Cortex of kidney (tissue), 1 donor: ENCODE results near the gene ITGB7.
"Not testable (repeated sequence)": the region's sequence is repeated elsewhere in the genome, so short reads cannot be mapped to it uniquely, and the experiment has no call there.

Experiments
- DNase-seq: peaks from one replicate; lab custom pipeline; 2025; lab: John Stamatoyannopoulos, UW

The ITGB7 gene

DNA sequence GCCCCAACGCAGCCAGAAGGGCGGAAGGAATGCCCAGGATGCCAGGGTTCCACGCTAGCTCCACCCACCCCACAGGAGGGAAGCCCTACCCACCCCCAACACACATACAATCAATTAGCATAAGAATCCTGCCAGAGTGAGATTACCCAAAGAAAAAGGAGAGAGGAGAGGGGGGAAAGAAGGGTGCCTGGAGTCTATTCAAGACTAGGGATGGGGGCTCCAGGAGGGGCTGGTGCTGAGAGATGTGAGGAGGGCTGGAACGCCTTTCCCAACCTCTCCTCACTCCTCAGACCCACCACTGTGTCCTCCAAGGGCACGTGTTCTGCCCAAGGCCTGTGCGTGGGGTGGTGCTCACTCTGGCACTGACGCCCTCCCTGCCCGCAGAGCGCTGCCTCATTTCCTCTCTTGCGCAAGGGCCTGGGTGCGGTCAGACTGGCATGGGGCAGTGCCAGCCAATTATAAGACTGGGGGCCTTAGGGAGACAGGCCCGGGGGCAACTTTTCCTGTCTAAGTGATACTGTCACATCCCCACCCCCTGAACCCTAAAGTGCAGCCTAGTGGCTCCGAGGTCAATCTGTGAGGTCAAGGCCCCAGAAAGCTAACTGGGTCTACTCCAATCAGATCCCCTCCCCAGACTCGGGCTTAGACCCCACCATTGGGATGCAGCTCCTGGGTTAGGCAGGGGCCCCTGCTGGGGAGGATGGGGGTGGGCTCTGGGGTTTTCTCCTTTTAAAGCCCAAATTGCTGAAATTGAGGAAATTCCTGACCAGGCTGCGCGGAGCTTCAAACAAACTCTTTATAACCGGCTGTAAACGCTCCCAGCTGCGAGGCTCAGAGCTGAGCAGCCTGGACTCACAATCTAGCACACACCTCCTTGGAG lies 10.2 kb upstream of the ITGB7 start:
- no peak for DNase-seq

DNA sequence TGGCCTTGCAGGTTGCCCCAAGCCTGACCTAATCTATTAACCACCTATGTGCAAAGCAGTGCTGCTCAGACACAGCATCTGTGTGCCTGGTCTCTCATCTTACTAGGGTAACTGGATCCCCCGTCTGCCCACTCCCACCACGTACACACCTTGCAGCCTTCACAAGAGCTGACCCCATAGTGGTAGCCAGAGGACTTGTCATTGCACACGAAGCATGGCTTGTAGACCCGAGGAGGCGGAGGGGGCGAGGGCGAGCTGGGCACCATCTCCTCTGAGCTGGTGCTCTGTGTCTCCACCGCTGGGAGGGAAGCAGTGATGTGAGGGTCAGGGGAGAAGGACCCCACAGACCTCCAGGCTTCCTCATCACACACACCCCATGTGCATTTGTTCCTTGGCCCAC lies 8.4 kb upstream of the ITGB7 start:
- DNase-seq: no peak

DNA sequence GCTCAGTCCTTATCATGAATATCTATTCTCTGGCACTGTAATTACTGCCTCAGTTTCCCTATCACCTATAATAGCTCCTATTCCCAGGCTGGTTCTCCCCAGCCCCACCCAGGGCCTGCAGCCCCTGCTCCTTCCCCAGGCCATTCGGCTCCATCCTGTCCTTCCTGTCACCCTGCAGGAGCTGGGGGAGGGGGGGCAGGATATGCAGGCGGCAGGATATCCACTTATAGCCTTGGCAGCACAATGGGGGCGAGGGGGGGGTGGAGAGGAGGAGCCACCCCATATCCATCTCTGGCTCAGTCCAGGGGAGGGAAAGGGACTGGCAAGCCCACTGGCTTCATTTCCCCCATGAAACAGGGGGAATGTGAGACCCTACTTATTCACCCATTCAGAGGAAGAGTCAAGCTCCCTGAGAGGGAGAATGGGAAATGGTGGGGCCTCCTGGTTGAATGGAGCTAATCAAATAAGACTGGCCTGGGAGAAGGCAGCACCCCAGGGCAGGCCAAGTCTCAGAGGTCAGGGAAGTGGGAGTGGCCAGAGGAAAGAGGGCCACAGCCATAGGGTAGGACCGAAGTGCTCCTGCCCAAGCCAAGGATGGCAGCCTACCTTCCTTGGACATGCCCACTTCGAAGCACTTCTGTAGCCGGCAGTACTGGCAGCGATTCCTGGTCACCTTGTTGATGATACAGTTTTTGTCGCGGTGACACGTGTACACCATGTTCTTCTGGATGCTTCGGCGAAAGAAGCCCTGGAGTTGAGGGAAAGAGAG lies 7.8 kb upstream of the ITGB7 start:
- DNase-seq: no peak

- DNase-seq: no peak
These were observed 7.2 kb upstream of the ITGB7 start for GRCh38 chr12:53214221-53214620.

DNA sequence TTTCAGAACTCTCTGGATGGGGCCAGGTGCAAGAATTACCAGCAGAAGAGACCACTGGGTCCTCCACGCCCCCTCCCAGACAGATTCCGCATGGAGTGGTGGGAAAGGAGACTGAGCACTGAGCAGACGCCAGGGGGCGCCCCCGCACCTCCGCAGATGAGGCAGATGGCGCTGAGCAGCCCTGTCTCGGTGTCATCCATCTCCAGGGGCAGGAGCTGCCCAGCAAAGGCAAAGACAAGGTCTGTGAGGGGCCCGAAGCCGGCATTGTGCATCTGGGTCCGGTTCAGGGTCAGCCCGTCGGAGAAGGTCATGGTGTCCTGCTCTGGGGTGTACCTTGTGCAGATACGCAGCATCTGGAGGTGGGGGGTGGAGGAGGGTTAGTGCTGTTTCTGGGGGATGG lies 6.3 kb upstream of the ITGB7 start:
- no peak for DNase-seq

DNA sequence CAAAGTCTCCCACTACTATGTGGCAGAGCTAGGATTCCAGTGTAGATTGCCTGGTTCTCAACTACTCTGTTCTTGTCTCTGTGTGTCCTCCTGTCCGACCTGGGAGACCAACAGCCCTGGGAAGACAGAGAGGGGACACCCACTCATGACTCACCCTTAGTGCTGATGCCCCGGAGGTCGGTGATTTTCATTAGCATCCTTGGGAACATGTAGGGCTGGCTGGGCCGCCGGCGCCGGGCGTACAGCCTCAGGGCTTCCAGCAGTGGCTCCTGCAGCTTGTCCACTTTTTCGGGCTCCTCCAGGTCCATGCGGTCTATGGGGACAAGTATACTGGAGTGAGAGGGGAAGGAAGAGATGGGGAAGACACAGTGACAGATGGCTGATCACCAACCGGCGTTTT lies 5.9 kb upstream of the ITGB7 start:
- DNase-seq: no peak

DNA sequence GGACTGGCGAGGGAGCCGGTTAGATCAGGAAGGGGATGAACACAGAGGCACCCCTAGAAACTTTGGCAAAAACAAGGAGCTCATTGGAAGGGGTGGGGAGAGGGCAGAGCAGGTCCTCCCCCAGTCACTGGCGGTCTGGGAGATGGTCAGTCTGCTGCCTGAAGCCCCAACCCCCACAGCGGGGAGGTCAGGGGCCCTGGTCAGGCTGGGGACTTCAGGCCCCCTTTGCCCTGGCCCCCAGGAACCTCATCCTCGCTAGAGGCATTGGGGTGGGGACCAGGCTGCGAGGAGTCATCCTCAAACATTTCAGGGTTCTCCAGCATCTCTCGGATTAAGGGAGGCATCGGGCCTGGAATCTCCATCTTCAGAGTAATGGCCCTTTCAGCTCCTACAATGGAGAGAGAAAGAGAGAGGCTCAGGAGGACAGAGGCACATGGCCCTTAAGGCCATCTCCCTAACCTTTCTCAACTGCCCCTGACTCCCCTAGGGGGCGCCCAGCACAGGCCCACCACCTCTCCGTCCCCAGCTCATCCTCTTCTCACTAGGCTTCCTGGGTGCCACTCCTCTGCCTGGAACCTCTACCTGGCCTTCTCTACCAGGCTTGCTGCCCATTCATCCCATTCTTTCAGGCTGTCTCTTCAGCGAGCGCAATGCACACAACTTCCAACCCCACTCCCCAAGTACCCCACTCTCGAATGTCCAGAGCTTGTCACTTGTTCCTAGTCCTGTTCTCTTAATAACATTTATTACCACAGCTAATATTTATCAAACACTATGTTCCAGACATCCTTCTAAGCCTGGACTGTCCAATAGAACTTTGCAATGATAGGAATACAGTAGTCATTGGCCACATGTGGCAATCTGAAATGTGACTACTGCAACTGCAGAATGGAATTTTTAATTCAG lies 4.7 kb upstream of the ITGB7 start:
- no peak for DNase-seq

DNA sequence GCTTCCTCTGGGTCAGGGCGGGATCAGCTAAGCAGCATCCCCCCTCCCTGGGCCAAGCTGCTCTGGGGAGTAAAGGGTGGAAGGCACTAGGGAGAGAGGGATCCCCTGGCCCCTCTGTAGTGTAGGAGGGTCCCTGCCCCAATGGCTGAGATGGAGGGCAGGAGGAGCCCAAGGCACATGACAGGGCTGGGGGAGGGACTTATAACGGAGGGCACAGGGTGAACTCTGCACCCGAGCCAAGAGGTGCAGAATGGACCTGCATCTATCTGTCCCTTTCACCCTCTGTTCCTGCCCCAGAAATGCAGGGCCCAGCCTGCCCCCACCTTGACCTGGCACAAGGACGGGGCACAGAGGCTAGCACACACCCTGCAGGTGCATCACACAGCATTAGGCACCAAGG lies 3.8 kb upstream of the ITGB7 start:
- DNase-seq: no peak

DNA sequence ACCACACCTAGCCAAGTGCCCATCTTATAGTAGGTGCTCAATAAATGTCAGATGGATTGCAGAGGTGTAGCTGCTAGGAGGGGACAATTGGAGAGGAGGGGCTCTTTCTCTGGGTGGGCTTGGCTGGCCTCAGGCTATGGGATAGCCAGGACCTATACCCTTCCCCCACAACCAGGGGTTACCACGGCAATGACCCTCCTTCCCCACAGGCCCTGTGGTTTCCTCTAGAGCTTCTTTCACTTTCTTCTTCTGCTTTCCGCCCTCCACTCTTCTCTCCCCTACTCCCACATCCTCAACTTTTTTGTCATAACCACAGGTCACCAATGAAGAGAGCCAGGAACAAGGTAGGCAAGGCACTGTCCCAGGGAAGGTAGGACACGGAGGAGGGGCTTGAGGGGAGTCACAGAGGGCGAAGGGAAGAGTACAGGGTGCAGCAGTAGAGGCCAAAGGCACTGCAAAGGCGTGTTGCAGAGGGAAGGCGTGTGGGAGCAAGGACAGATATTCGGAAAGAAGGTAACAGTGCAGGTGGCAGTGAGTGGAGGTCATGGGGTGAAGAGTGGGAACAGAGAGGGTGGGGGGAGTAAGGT lies 1.9 kb upstream of the ITGB7 start:
- no peak for DNase-seq

DNA sequence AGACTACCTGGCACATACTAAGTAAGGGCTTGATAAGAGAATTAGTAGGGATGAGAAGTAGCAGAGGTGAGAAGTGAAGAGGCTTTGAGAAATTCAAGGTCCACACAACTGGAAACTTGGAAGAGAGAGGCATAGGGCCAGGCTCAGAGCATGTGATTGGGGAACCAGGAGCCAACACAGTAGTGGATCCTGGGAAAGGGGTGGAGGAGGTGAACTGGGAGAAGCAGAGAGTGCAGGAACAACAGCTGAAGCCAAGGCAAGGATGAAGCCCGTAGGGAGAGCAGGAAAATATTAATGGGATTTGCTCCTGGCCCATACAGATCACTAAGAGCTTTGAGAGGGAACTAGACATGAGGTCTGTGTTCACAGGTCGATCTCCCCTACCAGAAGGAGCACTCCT lies 1.4 kb upstream of the ITGB7 start:
- no peak for DNase-seq

DNA sequence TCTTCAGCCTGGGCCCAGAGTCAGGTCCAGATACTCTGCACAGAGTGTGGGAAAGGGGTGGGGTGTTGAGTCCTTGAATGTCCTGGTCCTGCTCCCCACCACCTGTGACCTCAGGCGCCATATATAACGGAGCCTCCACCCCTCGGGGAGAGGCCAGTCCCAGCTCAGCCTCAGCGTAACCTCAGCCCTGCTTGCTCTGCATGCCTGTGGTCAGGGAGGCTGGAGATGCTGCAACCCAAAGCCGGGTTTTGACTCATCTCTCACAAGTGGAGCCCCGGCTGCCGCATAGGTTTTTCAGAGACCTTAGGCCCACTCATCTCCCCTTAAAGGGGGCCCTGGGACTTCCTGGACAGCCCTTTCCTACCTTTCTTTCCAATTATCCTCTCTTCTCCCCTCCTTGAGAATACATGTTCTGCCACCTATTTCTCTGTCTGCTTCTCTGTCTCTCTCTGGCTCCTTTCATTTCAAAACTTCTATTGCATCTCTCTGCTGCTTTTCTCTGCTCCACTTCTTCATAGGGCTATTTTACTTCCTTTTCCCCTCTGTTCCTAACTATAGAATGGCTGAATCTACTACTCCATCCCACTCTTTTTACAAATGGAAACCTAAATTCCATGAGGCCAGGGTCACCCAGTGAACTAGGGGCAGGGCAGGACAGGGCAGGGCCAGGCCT lies 1.2 kb downstream of the ITGB7 start:
- DNase-seq: no peak

GRCh38 chr12:53204351-53204750 lies 2.7 kb downstream of the ITGB7 start:
- DNase-seq: no peak

GRCh38 chr12:53202316-53202715 lies 4.7 kb downstream of the ITGB7 start:
- DNase-seq: not testable (repeated sequence)

DNA sequence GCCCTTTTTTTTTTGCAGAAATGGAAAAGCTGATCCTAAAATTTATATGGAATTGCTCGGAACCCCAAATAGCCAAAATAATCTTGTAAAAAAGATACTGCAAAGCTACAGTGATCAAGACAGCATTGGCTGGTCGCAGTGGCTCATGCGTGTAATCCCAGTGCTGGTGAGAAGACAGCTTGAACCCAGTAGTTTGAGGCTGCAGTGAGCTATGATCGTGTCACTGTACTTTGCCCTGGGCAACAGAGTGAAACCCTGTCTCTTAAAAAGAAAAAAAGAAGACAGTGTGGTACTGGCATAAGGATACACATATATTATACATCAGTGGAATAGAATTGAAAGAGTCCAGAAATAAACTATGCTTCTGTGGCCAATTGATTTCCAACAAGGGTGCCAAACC lies 5.4 kb downstream of the ITGB7 start:
- DNase-seq: no peak

GRCh38 chr12:53201177-53201541 lies 5.9 kb downstream of the ITGB7 start:
- DNase-seq: no peak

GRCh38 chr12:53200458-53201176 lies 6.4 kb downstream of the ITGB7 start:
- DNase-seq: no peak

GRCh38 chr12:53200107-53200457 lies 7.0 kb downstream of the ITGB7 start:
- no peak for DNase-seq

DNA sequence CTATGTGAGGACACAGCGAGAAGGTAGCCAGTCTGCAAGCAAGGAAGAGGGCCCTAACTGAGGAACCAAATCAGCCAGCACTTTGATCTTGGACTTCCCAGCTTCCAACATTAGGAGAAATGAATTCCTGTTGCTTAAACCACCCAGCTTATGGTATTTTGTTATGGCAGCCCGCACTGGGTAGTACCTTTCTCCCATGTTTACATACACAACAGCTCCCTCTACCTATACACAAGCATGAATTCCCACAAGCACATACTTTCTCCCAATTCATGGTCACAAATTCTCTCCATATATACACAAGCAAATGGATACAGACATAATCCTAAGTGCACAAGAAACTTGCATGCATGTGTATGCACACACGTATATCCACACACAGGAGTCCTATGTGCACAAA lies 7.4 kb downstream of the ITGB7 start:
- DNase-seq: no peak

DNA sequence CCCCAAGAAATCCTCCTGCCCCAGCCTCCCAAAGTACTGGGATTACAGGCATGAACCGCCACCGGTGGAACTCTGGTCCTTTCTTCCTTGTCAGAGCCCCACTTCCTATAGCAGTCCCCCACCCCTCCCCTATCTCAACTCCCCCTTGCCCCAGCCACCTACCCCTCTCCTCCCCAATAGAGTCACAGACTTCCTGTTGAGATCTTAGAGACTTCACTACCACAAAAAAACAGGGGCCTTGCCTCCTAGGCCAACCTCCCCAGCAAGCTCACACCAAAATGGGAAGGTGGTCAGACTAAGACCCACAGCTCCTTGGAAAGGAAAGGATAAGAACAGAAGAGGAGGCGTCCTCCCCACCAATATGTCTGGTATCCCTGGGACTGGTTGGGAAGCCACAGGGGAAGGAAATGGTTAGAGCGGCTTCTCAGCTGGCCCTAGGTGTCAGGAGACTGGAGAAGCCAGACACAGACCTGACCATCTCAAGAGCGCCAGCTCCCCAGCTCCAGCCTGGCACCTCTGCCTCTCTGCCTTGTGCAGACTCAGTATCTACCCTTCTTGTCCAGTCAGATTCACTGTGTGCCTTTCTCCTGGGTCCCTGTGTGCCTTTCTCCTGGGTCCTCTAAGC lies 8.5 kb downstream of the ITGB7 start:
- DNase-seq: no peak

DNA sequence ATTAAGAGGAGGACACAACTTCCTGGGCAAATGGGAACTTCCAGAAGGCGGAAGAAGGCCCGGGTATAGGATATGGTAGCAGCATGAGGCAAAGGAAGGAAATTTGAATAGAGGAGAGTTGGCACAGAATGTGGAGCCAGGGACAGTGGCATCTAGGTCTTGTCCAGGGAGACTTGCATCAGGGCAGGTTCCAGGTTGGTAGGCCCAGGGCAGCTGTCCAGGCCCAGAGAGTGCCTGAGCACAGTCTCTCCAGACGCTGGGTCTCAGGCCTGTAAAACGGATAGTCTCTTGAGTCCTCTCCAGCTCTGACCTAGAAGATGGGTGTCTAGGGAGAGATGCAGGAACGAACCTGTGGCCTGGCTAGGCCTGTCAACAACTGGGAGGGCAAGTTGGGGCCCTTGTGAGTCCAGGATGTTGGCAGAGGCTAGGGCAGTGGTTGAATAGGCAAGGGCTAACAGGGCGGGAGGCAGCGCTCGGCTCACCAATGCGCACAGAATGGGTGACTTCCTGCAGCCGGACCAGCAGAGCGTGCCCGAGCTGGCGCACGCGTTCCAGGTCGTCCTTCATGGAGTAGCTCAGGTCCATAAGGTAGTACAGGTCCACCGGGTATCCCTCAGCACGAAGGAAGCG lies 9.9 kb downstream of the ITGB7 start:
- no peak for DNase-seq
